H9 (cell line): ENCODE results near the gene NKD1. TPM values are rescaled to one million over a fixed set of nuclear protein-coding genes. Genes with fewer than 3 reads are reported as not detected.
"Not testable (repeated sequence)": the region's sequence is repeated elsewhere in the genome, so short reads cannot be mapped to it uniquely, and the experiment has no call there.

Source experiments
- DNase-seq: peaks from one replicate; pipeline ENCODE4 v3.0.0-alpha.2; 2017
- H2AFZ ChIP-seq: one replicate; pipeline ENCODE4 v1.6.1; 2013; ENCODE audit warnings: mild to moderate bottlenecking, low read length, control low read depth, moderate library complexity
- H2AK5ac ChIP-seq: 2 replicates; pipeline ENCODE4 v1.6.1; 2013; ENCODE audit warnings: low read length, control low read depth, mixed read lengths; ENCODE audit not compliant: insufficient read length
- H2BK120ac ChIP-seq: one replicate; pipeline ENCODE4 v1.6.1; 2013; ENCODE audit warnings: low read depth, mild to moderate bottlenecking, low read length, control low read depth, inconsistent platforms; ENCODE audit not compliant: poor library complexity, severe bottlenecking
- H2BK12ac ChIP-seq: 2 replicates; pipeline ENCODE4 v1.6.1; 2013; ENCODE audit warnings: low read length, control low read depth, mixed read lengths, low read depth; ENCODE audit not compliant: insufficient read length
- H2BK15ac ChIP-seq: 2 replicates; pipeline ENCODE4 v1.6.1; 2013; ENCODE audit warnings: low read depth, low read length, control low read depth
- H2BK20ac ChIP-seq: one replicate; pipeline ENCODE4 v1.6.1; 2013; ENCODE audit warnings: low read depth, mild to moderate bottlenecking, low read length, control low read depth, inconsistent platforms; ENCODE audit not compliant: poor library complexity, severe bottlenecking
- H2BK5ac ChIP-seq: 2 replicates; pipeline ENCODE4 v1.6.1; 2013; ENCODE audit warnings: low read length, control low read depth, mixed read lengths; ENCODE audit not compliant: insufficient read length
- H3K14ac ChIP-seq: 2 replicates; pipeline ENCODE4 v1.6.1; 2013; ENCODE audit warnings: low read length, control low read depth; ENCODE audit not compliant: insufficient read depth
- H3K18ac ChIP-seq: 2 replicates; pipeline ENCODE4 v1.6.1; 2013; ENCODE audit warnings: low read depth, mild to moderate bottlenecking, mixed read lengths, low read length, control low read depth; ENCODE audit not compliant: insufficient read length
- H3K23ac ChIP-seq: 2 replicates; pipeline ENCODE4 v1.6.1; 2013; ENCODE audit warnings: low read length, control low read depth, mixed read lengths, low read depth; ENCODE audit not compliant: insufficient read length
- H3K23me2 ChIP-seq: 2 replicates; pipeline ENCODE4 v1.6.1; 2013; ENCODE audit warnings: low read depth, mild to moderate bottlenecking, mixed read lengths, low read length, control low read depth; ENCODE audit not compliant: insufficient read length, poor library complexity, severe bottlenecking
- H3K27ac ChIP-seq: 2 replicates; pipeline ENCODE4 v1.5.1; 2013; ENCODE audit warnings: low read length, control low read depth, mixed read lengths, low read depth; ENCODE audit not compliant: insufficient read length
- H3K27me3 ChIP-seq: 2 replicates; pipeline ENCODE4 v1.6.1; 2013; ENCODE audit warnings: low read length, control low read depth, inconsistent platforms; ENCODE audit not compliant: insufficient read depth
- H3K4ac ChIP-seq: 2 replicates; pipeline ENCODE4 v1.6.1; 2013; ENCODE audit warnings: low read depth, mild to moderate bottlenecking, control low read depth, inconsistent platforms, low read length, moderate library complexity
- H3K4me1 ChIP-seq: 2 replicates; pipeline ENCODE4 v1.6.1; 2013; ENCODE audit warnings: low read length, control low read depth, inconsistent platforms; ENCODE audit not compliant: insufficient read depth
- H3K4me2 ChIP-seq: 2 replicates; pipeline ENCODE4 v1.6.1; 2013; ENCODE audit warnings: low read length, control low read depth, mixed read lengths; ENCODE audit not compliant: insufficient read length, insufficient read depth
- H3K56ac ChIP-seq: 2 replicates; pipeline ENCODE4 v1.6.1; 2013; ENCODE audit warnings: low read depth, mild to moderate bottlenecking, mixed read lengths, low read length, control low read depth; ENCODE audit not compliant: insufficient read length
- H3K79me1 ChIP-seq: 2 replicates; pipeline ENCODE4 v1.6.1; 2013; ENCODE audit warnings: low read depth, mild to moderate bottlenecking, moderate library complexity, low read length, control low read depth, inconsistent platforms; ENCODE audit not compliant: insufficient read depth, poor library complexity, severe bottlenecking
- H3K79me2 ChIP-seq: 2 replicates; pipeline ENCODE4 v1.6.1; 2013; ENCODE audit warnings: low read length, control low read depth, inconsistent platforms; ENCODE audit not compliant: insufficient read depth
- H3K9ac ChIP-seq: 2 replicates; pipeline ENCODE4 v1.6.1; 2013; ENCODE audit warnings: low read length, control low read depth, mixed read lengths; ENCODE audit not compliant: insufficient read length; ENCODE audit errors: extremely low read depth
- H3K9me3 ChIP-seq: one replicate; pipeline ENCODE4 v1.6.1; 2013; ENCODE audit warnings: low read depth, low read length, inconsistent platforms; ENCODE audit not compliant: control insufficient read depth
- H3T11ph ChIP-seq: one replicate; pipeline ENCODE4 v1.6.1; 2013; ENCODE audit warnings: mild to moderate bottlenecking, low read length, control low read depth, inconsistent platforms
- H4K20me1 ChIP-seq: one replicate; pipeline ENCODE4 v1.6.1; 2013; ENCODE audit not compliant: control insufficient read depth, insufficient read length, insufficient read depth
- H4K5ac ChIP-seq: 2 replicates; pipeline ENCODE4 v1.6.1; 2013; ENCODE audit warnings: low read depth, mild to moderate bottlenecking, mixed read lengths, low read length, control low read depth; ENCODE audit not compliant: insufficient read length
- H4K8ac ChIP-seq: replicated peaks from 2 replicates; pipeline ENCODE4 v1.6.1; 2013; ENCODE audit warnings: low read length, control low read depth, mixed read lengths, low read depth; ENCODE audit not compliant: insufficient read length
- H4K91ac ChIP-seq: 2 replicates; pipeline ENCODE4 v1.6.1; 2013; ENCODE audit warnings: low read depth, mild to moderate bottlenecking, moderate library complexity, mixed read lengths, low read length, control low read depth; ENCODE audit not compliant: insufficient read length
- H3K27ac Mint-ChIP-seq, 3 experiments: 2 replicates in 2 of 3; 3 replicates in 1 of 3; pipeline ENCODE4 v1.8.0; 2020 to 2021; ENCODE audit warnings: mixed read lengths in 3 of 3, mild to moderate bottlenecking in 1 of 3, moderate library complexity in 1 of 3
- H3K27me3 Mint-ChIP-seq: 2 replicates; pipeline ENCODE4 v1.8.0; 2021; ENCODE audit warnings: low read depth, mild to moderate bottlenecking, moderate library complexity, mixed read lengths
- H3K36me3 Mint-ChIP-seq, 3 experiments: 2 replicates in 2 of 3; 3 replicates in 1 of 3; pipeline ENCODE4 v1.8.0; 2020 to 2021; ENCODE audit warnings: low read depth in 3 of 3, mixed read lengths in 3 of 3; ENCODE audit not compliant: insufficient read depth in 1 of 3
- H3K4me1 Mint-ChIP-seq, 2 experiments: 2 replicates each; pipeline ENCODE4 v1.8.0; 2020; ENCODE audit warnings: mixed read lengths in 2 of 2
- H3K4me3 Mint-ChIP-seq, 2 experiments: 2 replicates in 1 of 2; 3 replicates in 1 of 2; pipeline ENCODE4 v1.8.0; 2020 to 2021; ENCODE audit warnings: mild to moderate bottlenecking in 2 of 2, mixed read lengths in 2 of 2, moderate library complexity in 1 of 2
- H3K9me3 Mint-ChIP-seq, 2 experiments: 2 replicates in 1 of 2; 3 replicates in 1 of 2; pipeline ENCODE4 v1.8.0; 2020; ENCODE audit warnings: mild to moderate bottlenecking in 2 of 2, mixed read lengths in 2 of 2, moderate library complexity in 1 of 2
- CTCF ChIP-seq: fragments of 200-600 bp; sonication (generic); conservative IDR thresholded peaks from 3 replicates; pipeline ENCODE4 v1.8.0; 2021; ENCODE audit warnings: antibody characterized with exemption, mild to moderate bottlenecking
- WGBS: extraction: QIAGEN DNeasy Blood & Tissue Kit; methylation state at CpG from one replicate; pipeline ENCODE4 v1.1.7; 2013; ENCODE audit warnings: missing lambda C conversion rate, low lambda C conversion rate, mixed read lengths; ENCODE audit not compliant: insufficient read length; ENCODE audit errors: extremely low coverage; 5-methylcytosine and 5-hydroxymethylcytosine counted together
- total RNA-seq: library from RNA; stranded (reverse); gene quantifications from 2 replicates; pipeline ENCODE4 v1.2.1, GENCODE V29; 2021

NKD1 gene
- total RNA-seq, 1 experiment from 2014 or later: 1.9 TPM

GRCh38 chr16:50578137-50578536, 29.9 kb downstream of the NKD1 start:
- Histone ChIP-seq H3T11ph (no peak overlapping the region), H3K4ac (no peak overlapping the region), H2BK120ac (no peak overlapping the region), H2BK12ac (no peak overlapping the region), H3K79me1 (no peaks in the 10 kb centered on the region), H3K4me2 (no peak overlapping the region), H3K14ac (no peak overlapping the region), H3K9me3 (no peaks in the 10 kb centered on the region), H3K4me1 (no peaks in the 10 kb centered on the region), H3K56ac (no peak overlapping the region), H3K23ac (no peak overlapping the region), H4K91ac (no peak overlapping the region), H4K5ac (no peak overlapping the region), H3K79me2 (no peaks in the 10 kb centered on the region), H2BK15ac (no peak overlapping the region), H4K20me1 (no peaks in the 10 kb centered on the region), H2AK5ac (no peak overlapping the region), H3K9ac (no peak overlapping the region), H3K27ac (no peak overlapping the region), H2BK20ac (no peak overlapping the region), H2AFZ (no peak overlapping the region), H2BK5ac (no peak overlapping the region), H3K18ac (no peak overlapping the region), H3K23me2 (no peaks in the 10 kb centered on the region), H4K8ac (no peak overlapping the region), H3K27me3 (no peaks in the 10 kb centered on the region)
- peaks cover 11 to 22% of the 10 kb centered on the region in 2 experiments for H3K4me1 Mint-ChIP-seq
- H3K4me3 Mint-ChIP-seq: no peak overlapping the region
- no peaks in the 10 kb centered on the region for H3K9me3 Mint-ChIP-seq
- WGBS: no CpG with 5 or more reads among the region's 2 CpGs
- H3K27ac Mint-ChIP-seq: no peak overlapping the region
- no peaks in the 10 kb centered on the region for H3K36me3 Mint-ChIP-seq
- H3K27me3 Mint-ChIP-seq: no peaks in the 10 kb centered on the region; the same call in 1 of the 2 replicates
- TF ChIP-seq CTCF: no peak
- DNase-seq: no peak

GRCh38 chr16:50579373-50579772, 31.2 kb downstream of the NKD1 start:
- not testable (repeated sequence) for H3K27me3 Mint-ChIP-seq, H3K36me3 Mint-ChIP-seq, H3K23me2 ChIP-seq, H3K4me1 ChIP-seq, H3T11ph ChIP-seq, H3K56ac ChIP-seq, H3K79me1 ChIP-seq, H4K8ac ChIP-seq, H4K20me1 ChIP-seq, DNase-seq, H3K9ac ChIP-seq, H2BK5ac ChIP-seq, H3K4ac ChIP-seq, H2BK15ac ChIP-seq, H2BK12ac ChIP-seq, H2AFZ ChIP-seq, H3K27me3 ChIP-seq, H3K9me3 ChIP-seq, H3K79me2 ChIP-seq, H2BK20ac ChIP-seq, H3K27ac Mint-ChIP-seq, H3K27ac ChIP-seq, H3K14ac ChIP-seq, H4K91ac ChIP-seq, H2AK5ac ChIP-seq, H3K4me3 Mint-ChIP-seq, H3K18ac ChIP-seq, H4K5ac ChIP-seq, H2BK120ac ChIP-seq, H3K23ac ChIP-seq, H3K4me2 ChIP-seq, H3K9me3 Mint-ChIP-seq
- H3K4me1 Mint-ChIP-seq: peaks cover 11 to 19% of the 10 kb centered on the region in 2 experiments
- no CpG with 5 or more reads among the region's 32 CpGs for WGBS
